ENCODE data around the gene RPL37.

DNA sequence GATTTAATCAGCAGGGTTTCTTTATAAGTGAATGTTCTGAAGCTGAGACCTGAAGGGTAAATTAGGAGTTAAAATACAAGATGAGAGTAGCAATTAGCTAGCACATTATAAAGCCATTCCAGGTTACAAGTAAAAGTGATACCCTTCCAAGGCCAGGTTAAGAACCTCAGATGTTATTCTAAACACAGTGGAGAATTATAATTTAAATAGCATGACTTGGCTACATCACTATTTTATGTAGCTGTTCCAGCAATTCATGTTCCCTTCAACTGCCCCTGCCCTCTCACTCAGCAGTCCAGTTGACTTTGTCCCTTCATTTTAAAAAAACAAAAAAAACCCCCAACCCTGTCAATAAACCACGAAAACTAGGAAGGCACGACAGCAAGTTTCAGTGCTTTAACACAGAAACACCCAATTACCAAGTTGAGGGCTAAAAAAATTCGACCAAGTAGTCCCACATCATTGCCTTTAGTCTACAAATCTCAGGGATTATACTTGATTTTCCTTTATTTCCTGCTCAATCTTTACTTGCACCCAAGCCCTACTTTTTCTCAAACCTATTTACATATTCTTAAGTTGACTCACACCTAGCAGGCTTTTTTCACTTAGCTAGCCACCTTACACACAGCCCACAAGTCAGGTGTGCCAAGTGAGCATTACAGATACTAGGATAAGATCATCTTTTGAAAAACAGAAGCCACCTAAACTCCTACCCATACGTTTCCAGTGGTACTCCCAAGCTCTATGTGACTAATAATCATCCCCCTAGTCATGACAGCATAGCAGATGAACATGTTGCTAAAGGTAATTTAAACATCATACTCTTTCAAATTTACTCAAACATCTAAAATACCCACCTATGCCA, 3.4 kb downstream of the RPL37 start:
- TF ChIP-seq, protein P1, sequence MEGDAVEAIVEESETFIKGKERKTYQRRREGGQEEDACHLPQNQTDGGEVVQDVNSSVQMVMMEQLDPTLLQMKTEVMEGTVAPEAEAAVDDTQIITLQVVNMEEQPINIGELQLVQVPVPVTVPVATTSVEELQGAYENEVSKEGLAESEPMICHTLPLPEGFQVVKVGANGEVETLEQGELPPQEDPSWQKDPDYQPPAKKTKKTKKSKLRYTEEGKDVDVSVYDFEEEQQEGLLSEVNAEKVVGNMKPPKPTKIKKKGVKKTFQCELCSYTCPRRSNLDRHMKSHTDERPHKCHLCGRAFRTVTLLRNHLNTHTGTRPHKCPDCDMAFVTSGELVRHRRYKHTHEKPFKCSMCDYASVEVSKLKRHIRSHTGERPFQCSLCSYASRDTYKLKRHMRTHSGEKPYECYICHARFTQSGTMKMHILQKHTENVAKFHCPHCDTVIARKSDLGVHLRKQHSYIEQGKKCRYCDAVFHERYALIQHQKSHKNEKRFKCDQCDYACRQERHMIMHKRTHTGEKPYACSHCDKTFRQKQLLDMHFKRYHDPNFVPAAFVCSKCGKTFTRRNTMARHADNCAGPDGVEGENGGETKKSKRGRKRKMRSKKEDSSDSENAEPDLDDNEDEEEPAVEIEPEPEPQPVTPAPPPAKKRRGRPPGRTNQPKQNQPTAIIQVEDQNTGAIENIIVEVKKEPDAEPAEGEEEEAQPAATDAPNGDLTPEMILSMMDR (conservative IDR thresholded peaks at IDR 0.05 in 1 of 2, IDR thresholded peaks at IDR 0.05 in 1 of 2; ENCODE audit: low read depth in 1 of 2, low read length in 2 of 2) = no peak
- no peak for TF ChIP-seq EZH2 (IDR thresholded peaks at IDR 0.05; ENCODE audit: low read length, missing control alignments)
